Smooth muscle cell of bladder (primary cell): ENCODE measurements around the gene FAM72D. TPM values are rescaled to one million over a fixed set of nuclear protein-coding genes. Genes with fewer than 3 reads are reported as not detected.

ENCODE experiments used
- total RNA-seq: library from RNA; depleted of rRNA; stranded (reverse); fragments of >200 nt; gene quantifications from 2 replicates; pipeline ENCODE4 v1.2.3, GENCODE V29; 2014

FAM72D gene
- total RNA-seq, result 0.28 and 0.37 TPM in 2 replicates

GRCh38 chr1:145095284-145096057, at the start of gene FAM72D, which contains the start of gene SRGAP2B:
Gene FAM72D (plus strand): TSS chr1:145095974. CDS start chr1:145096848, 874 bp downstream.
Gene SRGAP2B (minus strand): TSS chr1:145095328. CDS start chr1:145092901, 2,427 bp downstream.

Other genes with a start within 250 kb of the FAM72D start
- 20.6 and 44.7 TPM in 2 replicates for gene SRGAP2B, start 646 bp upstream of the FAM72D start, total RNA-seq
- gene PPIAL4D, start 146.2 kb downstream of the FAM72D start, total RNA-seq, result not detected in 2 replicates